Transverse colon (tissue), 4 donors: Measurements from ENCODE around the gene ZBTB20.

ENCODE experiments used
- POLR2A ChIP-seq: fragments of 450-650 bp; IDR thresholded peaks from one replicate; pipeline ENCODE4 v1.6.1; 2016; ENCODE audit warnings: antibody characterized with exemption, mild to moderate bottlenecking, moderate library complexity
- POLR2AphosphoS5 ChIP-seq, 3 donors: sonication (generic); formaldehyde crosslinking; IDR thresholded peaks; one replicate each; pipeline ENCODE4 v1.6.1; 2016; ENCODE audit warnings: antibody characterized with exemption in 3 of 3
- TF ChIP-seq, protein P1 (sequence below), 5 experiments: fragments of 200-600 bp in 3 of 5; fragments of 450-650 bp in 2 of 5; sonication (generic) in 3 of 5; IDR thresholded peaks; 1 replicate in 2 of 5; 2 replicates in 3 of 5; pipeline ENCODE4 v1.5.1; 2016 to 2017; ENCODE audit warnings: antibody characterized with exemption in 5 of 5, inconsistent platforms in 3 of 5, mild to moderate bottlenecking in 2 of 5, moderate library complexity in 1 of 5

DNA sequence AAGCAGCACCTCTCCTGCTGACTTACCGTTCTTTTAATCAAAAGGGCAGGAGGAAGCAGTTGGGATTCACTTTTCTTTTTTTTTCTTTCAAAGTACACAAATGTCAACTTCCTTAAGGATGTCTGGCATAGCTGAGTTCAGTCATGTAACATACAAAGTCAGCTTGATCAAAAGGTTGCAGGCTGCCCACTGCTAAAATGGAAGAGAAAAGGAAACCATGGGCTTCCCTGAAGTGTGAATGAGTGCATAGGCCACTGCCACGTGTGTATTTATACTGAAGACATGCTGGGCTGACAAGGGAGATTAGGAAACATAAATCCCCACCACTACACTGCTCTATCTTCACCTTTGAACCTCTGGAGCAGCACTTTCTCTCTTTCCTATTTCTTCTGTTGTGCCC lies 540.8 kb downstream of the ZBTB20 start:
- TF ChIP-seq, protein P1, sequence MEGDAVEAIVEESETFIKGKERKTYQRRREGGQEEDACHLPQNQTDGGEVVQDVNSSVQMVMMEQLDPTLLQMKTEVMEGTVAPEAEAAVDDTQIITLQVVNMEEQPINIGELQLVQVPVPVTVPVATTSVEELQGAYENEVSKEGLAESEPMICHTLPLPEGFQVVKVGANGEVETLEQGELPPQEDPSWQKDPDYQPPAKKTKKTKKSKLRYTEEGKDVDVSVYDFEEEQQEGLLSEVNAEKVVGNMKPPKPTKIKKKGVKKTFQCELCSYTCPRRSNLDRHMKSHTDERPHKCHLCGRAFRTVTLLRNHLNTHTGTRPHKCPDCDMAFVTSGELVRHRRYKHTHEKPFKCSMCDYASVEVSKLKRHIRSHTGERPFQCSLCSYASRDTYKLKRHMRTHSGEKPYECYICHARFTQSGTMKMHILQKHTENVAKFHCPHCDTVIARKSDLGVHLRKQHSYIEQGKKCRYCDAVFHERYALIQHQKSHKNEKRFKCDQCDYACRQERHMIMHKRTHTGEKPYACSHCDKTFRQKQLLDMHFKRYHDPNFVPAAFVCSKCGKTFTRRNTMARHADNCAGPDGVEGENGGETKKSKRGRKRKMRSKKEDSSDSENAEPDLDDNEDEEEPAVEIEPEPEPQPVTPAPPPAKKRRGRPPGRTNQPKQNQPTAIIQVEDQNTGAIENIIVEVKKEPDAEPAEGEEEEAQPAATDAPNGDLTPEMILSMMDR (IDR thresholded peaks at IDR 0.05) = no peak
- no peak for TF ChIP-seq POLR2A
- no peak for TF ChIP-seq POLR2AphosphoS5 (IDR thresholded peaks at IDR 0.05)
